HepG2 (cell line): ENCODE results near the gene PCP4L1. TPM values are rescaled to one million over a fixed set of nuclear protein-coding genes. Genes with fewer than 3 reads are reported as not detected.

ENCODE experiments used
- FOXK2 ChIP-seq: fragments of 450-650 bp; IDR thresholded peaks from 2 replicates; pipeline ENCODE4 v1.6.1; 2016
- KDM5B ChIP-seq: sonication (generic); formaldehyde crosslinking; IDR thresholded peaks from 2 replicates; pipeline ENCODE4 v1.4.0; 2020; ENCODE audit warnings: missing genetic modification reagents, mild to moderate bottlenecking, borderline replicate concordance
- MAZ ChIP-seq, 2 experiments: sonication (generic) in 1 of 2; formaldehyde crosslinking in 1 of 2; IDR thresholded peaks; 2 replicates each; pipeline versions ENCODE4 v1.5.0 to v1.6.1; 2012 to 2020; ENCODE audit warnings: low read depth in 2 of 2, mild to moderate bottlenecking in 2 of 2, borderline replicate concordance in 1 of 2, improper control_type of control experiment in 1 of 2, low read length in 1 of 2, missing genetic modification reagents in 1 of 2, moderate library complexity in 1 of 2
- REST ChIP-seq, 2 experiments: IDR thresholded peaks; 2 replicates each; pipeline ENCODE4 v1.6.1; 2011 to 2012; ENCODE audit warnings: low read length in 2 of 2, borderline replicate concordance in 1 of 2, low read depth in 1 of 2, mild to moderate bottlenecking in 1 of 2, moderate library complexity in 1 of 2
- ZFP82 ChIP-seq: sonication (generic); formaldehyde crosslinking; IDR thresholded peaks from 2 replicates; pipeline ENCODE4 v1.5.1; 2020; ENCODE audit warnings: mild to moderate bottlenecking, missing genetic modification reagents, borderline replicate concordance
- ZFY ChIP-seq: sonication (generic); formaldehyde crosslinking; IDR thresholded peaks from 2 replicates; pipeline ENCODE4 v1.4.0; 2020; ENCODE audit warnings: missing genetic modification reagents
- ZNF224 ChIP-seq: sonication (generic); formaldehyde crosslinking; IDR thresholded peaks from 2 replicates; pipeline ENCODE4 v1.5.0; 2020; ENCODE audit warnings: mild to moderate bottlenecking, missing genetic modification reagents
- ZNF235 ChIP-seq: sonication (generic); formaldehyde crosslinking; IDR thresholded peaks from 2 replicates; pipeline ENCODE4 v1.8.1; 2023; ENCODE audit warnings: mild to moderate bottlenecking, missing genetic modification reagents, borderline replicate concordance
- ZNF292 ChIP-seq: sonication (generic); formaldehyde crosslinking; IDR thresholded peaks from 2 replicates; pipeline ENCODE4 v1.8.1; 2022; ENCODE audit warnings: mild to moderate bottlenecking, low read depth, missing genetic modification reagents, borderline replicate concordance
- ZNF296 ChIP-seq: sonication (generic); formaldehyde crosslinking; conservative IDR thresholded peaks from 2 replicates; pipeline ENCODE4 v1.5.0; 2020; ENCODE audit warnings: mild to moderate bottlenecking, missing genetic modification reagents
- ZNF503 ChIP-seq: sonication (generic); formaldehyde crosslinking; IDR thresholded peaks from 2 replicates; pipeline ENCODE4 v1.4.0; 2020; ENCODE audit warnings: missing genetic modification reagents
- ZNF670 ChIP-seq: sonication (generic); formaldehyde crosslinking; IDR thresholded peaks from 2 replicates; pipeline ENCODE4 v1.8.0; 2022; ENCODE audit warnings: mild to moderate bottlenecking, missing genetic modification reagents, borderline replicate concordance
- ZNF749 ChIP-seq: sonication (generic); formaldehyde crosslinking; IDR thresholded peaks from 2 replicates; pipeline ENCODE4 v1.8.0; 2022; ENCODE audit warnings: mild to moderate bottlenecking, missing genetic modification reagents, moderate library complexity, borderline replicate concordance
- ZNF800 ChIP-seq: sonication (generic); formaldehyde crosslinking; IDR thresholded peaks from 2 replicates; pipeline ENCODE4 v1.4.0; 2020; ENCODE audit warnings: missing genetic modification reagents
- ZNF879 ChIP-seq: sonication (generic); formaldehyde crosslinking; IDR thresholded peaks from 2 replicates; pipeline ENCODE4 v1.8.1; 2023; ENCODE audit warnings: missing genetic modification reagents
- polyA plus RNA-seq, 8 experiments: library from polyadenylated mRNA; depleted of rRNA in 3 of 8; stranded (reverse) in 7 of 8; unstranded in 1 of 8; fragments of >200 nt; fragmentation: Illumina TruSeq in 4 of 8; extraction: Trizol in 4 of 8; gene quantifications; 2 replicates each; pipeline versions ENCODE4 v1.2.1 to v1.2.3, GENCODE V29; 2011 to 2016; ENCODE audit warnings: low read depth in 4 of 8, missing spikeins in 1 of 8, mixed read lengths in 1 of 8; ENCODE audit not compliant: insufficient read depth in 1 of 8
- total RNA-seq, 5 experiments: library from RNA; depleted of rRNA; stranded (reverse); fragments of >200 nt; fragmentation: Illumina TruSeq; extraction: Trizol; gene quantifications; 2 replicates each; pipeline ENCODE4 v1.2.3, GENCODE V29; 2016; ENCODE audit warnings: low read depth in 1 of 5
- TF ChIP-seq, protein P1 (sequence below): sonication (generic); formaldehyde crosslinking; IDR thresholded peaks from 2 replicates; pipeline ENCODE4 v1.5.1; 2020; ENCODE audit warnings: missing genetic modification reagents, mild to moderate bottlenecking, borderline replicate concordance

PCP4L1 gene
- total and polyA plus RNA-seq, 2 of the 13 experiments (the other 11 are each of a cell fraction or from before 2014, with no cell fraction given) = 0.28 TPM; not detected in 1

GRCh38 chr1:161314201-161314981 is 55.8 kb downstream of the PCP4L1 start, which contains the start of gene SDHC (continued):
- TF ChIP-seq KDM5B (peak; percentile 83; the same call in 1 of the 2 replicates), REST (IDR thresholded peaks at IDR 0.05; ENCODE audit: borderline replicate concordance in 1 of 2, low read depth in 1 of 2, low read length in 2 of 2) (peak in 1 of 2 experiments; percentile 32; a peak in 2 of 4 replicates), ZFP82 (CRISPR knock-in tag) (no peak), ZNF800 (no peak), ZNF296 (CRISPR knock-in tag) (peak; percentile 54; the same call in 1 of the 2 replicates), MAZ (IDR thresholded peaks at IDR 0.05; ENCODE audit: borderline replicate concordance, low read depth, low read length) (peak; percentile 90), MAZ (CRISPR knock-in tag; IDR thresholded peaks at IDR 0.05; ENCODE audit: low read depth) (peak; percentile 74; the same call in 1 of the 2 replicates), ZNF670 (CRISPR knock-in tag) (peak; percentile 82; the same call in 1 of the 2 replicates), ZNF224 (0 out of 2 replicates have a peak, but pooled peaks have one; percentile 15), ZNF749 (CRISPR knock-in tag) (no peak), ZNF503 (CRISPR knock-in tag) (peak; percentile 7; the same call in 1 of the 2 replicates), ZNF235 (CRISPR knock-in tag) (0 out of 2 replicates have a peak, but pooled peaks have one; percentile 40), ZNF879 (CRISPR knock-in tag) (no peak), FOXK2 (no peak), ZFY (CRISPR knock-in tag) (peak; percentile 78), ZNF292 (CRISPR knock-in tag) (peak; percentile 55; the same call in 1 of the 2 replicates)
- TF ChIP-seq, protein P1, sequence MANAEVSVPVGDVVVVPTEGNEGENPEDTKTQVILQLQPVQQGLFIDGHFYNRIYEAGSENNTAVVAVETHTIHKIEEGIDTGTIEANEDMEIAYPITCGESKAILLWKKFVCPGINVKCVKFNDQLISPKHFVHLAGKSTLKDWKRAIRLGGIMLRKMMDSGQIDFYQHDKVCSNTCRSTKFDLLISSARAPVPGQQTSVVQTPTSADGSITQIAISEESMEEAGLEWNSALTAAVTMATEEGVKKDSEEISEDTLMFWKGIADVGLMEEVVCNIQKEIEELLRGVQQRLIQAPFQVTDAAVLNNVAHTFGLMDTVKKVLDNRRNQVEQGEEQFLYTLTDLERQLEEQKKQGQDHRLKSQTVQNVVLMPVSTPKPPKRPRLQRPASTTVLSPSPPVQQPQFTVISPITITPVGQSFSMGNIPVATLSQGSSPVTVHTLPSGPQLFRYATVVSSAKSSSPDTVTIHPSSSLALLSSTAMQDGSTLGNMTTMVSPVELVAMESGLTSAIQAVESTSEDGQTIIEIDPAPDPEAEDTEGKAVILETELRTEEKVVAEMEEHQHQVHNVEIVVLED (CRISPR knock-in tag) = peak; percentile 75
